ENCODE measurements around the gene TMEM109. TPM values are rescaled to one million over a fixed set of nuclear protein-coding genes. Genes with fewer than 3 reads are reported as not detected.

Gene TMEM109
- total RNA-seq, 1 donor from 2014 or later = 127 TPM

GRCh38 chr11:60954421-60954820 is 40.5 kb downstream of the TMEM109 start:
- Histone ChIP-seq H3K36me3 (no peaks in the 10 kb centered on the region), H3K27ac (no peak overlapping the region)
- intact Hi-C loops (cut with DNase I) = no loop called here

GRCh38 chr11:60955571-60955970 is 41.6 kb downstream of the TMEM109 start:
- no peaks in the 10 kb centered on the region for H3K36me3 ChIP-seq
- peaks cover 15% of the 10 kb centered on the region for H3K4me1 ChIP-seq
- TF ChIP-seq POLR2A (IDR thresholded peaks at IDR 0.05) (no peak), POLR2AphosphoS5 (IDR thresholded peaks at IDR 0.05; ENCODE audit: insufficient read depth in 1 of 2, low read depth in 1 of 2) (no peak), CTCF (IDR thresholded peaks at IDR 0.05) (no peak)
- H3K4me3 ChIP-seq = no peak overlapping the region
- no peaks in the 10 kb centered on the region for H3K27me3 ChIP-seq
- H3K9me3 ChIP-seq = no peaks in the 10 kb centered on the region
- H3K27ac ChIP-seq = no peak overlapping the region
- intact Hi-C loops (cut with DNase I) = no loop called here
- DNase-seq (ENCODE audit: extremely low spot score in 2 of 2) = no peak

More at GRCh38 chr11:60954421-60954820, 40.5 kb downstream of the TMEM109 start:
- DNase-seq (ENCODE audit: extremely low spot score in 2 of 2) = no peak
- Histone ChIP-seq H3K4me3 (no peak overlapping the region), H3K27me3 (no peaks in the 10 kb centered on the region), H3K9me3 (no peaks in the 10 kb centered on the region), H3K4me1 (peaks cover 26% of the 10 kb centered on the region)
- TF ChIP-seq POLR2AphosphoS5 (IDR thresholded peaks at IDR 0.05; ENCODE audit: insufficient read depth in 1 of 2, low read depth in 1 of 2) (no peak), CTCF (IDR thresholded peaks at IDR 0.05) (no peak), POLR2A (IDR thresholded peaks at IDR 0.05) (no peak)

DNA sequence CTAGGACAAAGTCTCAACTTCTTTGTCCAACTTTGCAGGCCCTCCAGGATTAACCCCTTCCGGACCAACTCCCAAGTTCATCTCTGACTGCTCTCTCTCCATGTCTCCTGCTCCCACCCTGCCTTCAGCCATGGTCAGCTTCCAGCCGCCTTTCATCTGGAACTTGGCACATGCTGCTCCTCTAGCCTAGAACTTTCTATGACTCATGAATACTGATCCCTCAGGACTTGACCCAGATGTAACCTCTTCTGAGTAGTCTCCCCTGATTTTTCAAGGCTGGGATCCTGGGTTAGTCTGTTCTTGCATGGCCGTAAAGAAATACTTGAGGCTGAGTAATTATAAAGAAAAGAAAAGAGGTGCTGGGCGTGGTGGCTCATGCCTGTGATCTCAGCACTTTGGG is 43.2 kb downstream of the TMEM109 start:
- intact Hi-C loops (cut with DNase I) = no loop called here
- Histone ChIP-seq H3K27ac (no peak overlapping the region), H3K4me3 (no peak overlapping the region), H3K36me3 (no peaks in the 10 kb centered on the region), H3K27me3 (no peaks in the 10 kb centered on the region), H3K4me1 (peaks cover 8% of the 10 kb centered on the region), H3K9me3 (no peaks in the 10 kb centered on the region)
- no peak for TF ChIP-seq CTCF (IDR thresholded peaks at IDR 0.05)
- TF ChIP-seq POLR2AphosphoS5 (IDR thresholded peaks at IDR 0.05; ENCODE audit: insufficient read depth in 1 of 2, low read depth in 1 of 2) = no peak
- TF ChIP-seq POLR2A (IDR thresholded peaks at IDR 0.05) = no peak
- DNase-seq (ENCODE audit: extremely low spot score in 2 of 2) = no peak

- no peak overlapping the region for H3K4me3 ChIP-seq
- DNase-seq (ENCODE audit: extremely low spot score in 2 of 2) = no peak
- no peaks in the 10 kb centered on the region for H3K27me3 ChIP-seq
- no peaks in the 10 kb centered on the region for H3K9me3 ChIP-seq
- no peaks in the 10 kb centered on the region for H3K4me1 ChIP-seq
- no peaks in the 10 kb centered on the region for H3K36me3 ChIP-seq
- intact Hi-C loops (cut with DNase I) = no loop called here
- no peak overlapping the region for H3K27ac ChIP-seq
- no peak for TF ChIP-seq POLR2A (IDR thresholded peaks at IDR 0.05)
- no peak for TF ChIP-seq POLR2AphosphoS5 (IDR thresholded peaks at IDR 0.05; ENCODE audit: insufficient read depth in 1 of 2, low read depth in 1 of 2)
- TF ChIP-seq CTCF (IDR thresholded peaks at IDR 0.05) = no peak
These were observed 45.5 kb downstream of the TMEM109 start for GRCh38 chr11:60959431-60959830.

DNA sequence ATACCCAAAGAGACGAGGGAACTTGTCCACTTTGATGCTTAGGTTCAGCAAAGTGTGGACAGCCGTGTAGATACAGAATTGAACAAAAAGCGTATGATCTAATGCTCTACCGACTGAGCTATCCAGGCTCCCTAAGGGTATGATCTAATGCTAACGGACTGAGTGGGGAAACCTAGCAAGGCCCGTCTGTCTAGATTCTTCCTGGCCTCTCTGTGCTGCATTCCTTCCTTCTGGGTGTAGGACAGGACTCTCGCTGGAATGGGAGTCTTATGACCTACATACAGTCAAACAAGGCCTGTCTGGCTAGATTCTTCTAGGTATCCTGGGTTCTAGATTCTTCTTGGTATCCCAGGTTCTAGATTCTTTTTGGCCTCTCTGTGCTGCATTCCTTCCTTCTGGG is 46.4 kb downstream of the TMEM109 start:
- Histone ChIP-seq H3K36me3 (no peaks in the 10 kb centered on the region), H3K4me3 (no peak overlapping the region), H3K9me3 (no peaks in the 10 kb centered on the region), H3K27me3 (no peaks in the 10 kb centered on the region), H3K4me1 (no peaks in the 10 kb centered on the region), H3K27ac (no peak overlapping the region)
- intact Hi-C loops (cut with DNase I) = no loop called here
- TF ChIP-seq POLR2AphosphoS5 (IDR thresholded peaks at IDR 0.05; ENCODE audit: insufficient read depth in 1 of 2, low read depth in 1 of 2) (no peak), CTCF (IDR thresholded peaks at IDR 0.05) (no peak), POLR2A (IDR thresholded peaks at IDR 0.05) (no peak)
- DNase-seq (ENCODE audit: extremely low spot score in 2 of 2) = no peak
